Psoas muscle (tissue), 8 donors: ENCODE data around the gene CMBL. TPM values are rescaled to one million over a fixed set of nuclear protein-coding genes. Genes with fewer than 3 reads are reported as not detected.

ENCODE experiments used
- ATAC-seq, 4 donors: fragments of 200-7000 bp; cut with Tn5 transposase; one replicate each; pipeline ENCODE4 v1.9.1; 2020; ENCODE audit warnings: moderate library complexity in 3 of 4, mild to moderate bottlenecking in 2 of 4
- DNase-seq, 2 donors: peaks; one replicate each; pipeline ENCODE4 v3.0.0-alpha.2; 2020
- H3K27ac ChIP-seq: fragments of 200-600 bp; one replicate; pipeline ENCODE4 v1.8.0; 2022
- H3K27me3 ChIP-seq, 3 donors: fragments of 200-600 bp in 1 of 3; one replicate each; pipeline versions ENCODE4 v1.6.1 to v1.8.0; 2013 to 2022; ENCODE audit warnings: low read length in 2 of 3, mild to moderate bottlenecking in 2 of 3, moderate library complexity in 1 of 3; ENCODE audit not compliant: insufficient read depth in 3 of 3
- H3K36me3 ChIP-seq, 2 donors: fragments of 200-600 bp in 1 of 2; one replicate each; pipeline versions ENCODE4 v1.6.1 to v1.8.0; 2013 to 2022; ENCODE audit warnings: low read depth in 1 of 2, mild to moderate bottlenecking in 1 of 2, moderate library complexity in 1 of 2; ENCODE audit not compliant: insufficient read depth in 1 of 2
- H3K4me1 ChIP-seq: fragments of 200-600 bp; one replicate; pipeline ENCODE4 v1.8.0; 2022
- H3K4me3 ChIP-seq: fragments of 200-600 bp; one replicate; pipeline ENCODE4 v1.8.0; 2022; ENCODE audit warnings: mild to moderate bottlenecking
- H3K9me3 ChIP-seq: fragments of 200-600 bp; one replicate; pipeline ENCODE4 v1.8.0; 2022
- CTCF ChIP-seq: fragments of 200-600 bp; IDR thresholded peaks from one replicate; pipeline ENCODE4 v1.8.0; 2022; ENCODE audit warnings: antibody characterized with exemption
- WGBS, 3 donors: extraction: QIAGEN DNeasy Blood & Tissue Kit; methylation state at CpG; one replicate each; pipeline versions ENCODE4 v1.1.6 to v1.1.7; 2013; 5-methylcytosine and 5-hydroxymethylcytosine counted together
- intact Hi-C, 2 donors: fragments of 100-400 bp; cut with DNase I; formaldehyde crosslinking; loops; one replicate each; pipeline versions ENCODE4 v1.11.0 to v1.14.2; 2022
- polyA plus RNA-seq, 3 donors: library from polyadenylated mRNA; stranded (reverse); fragments of 200-250 nt; gene quantifications; one replicate each; pipeline ENCODE4 v1.2.3, GENCODE V29; 2013
- total RNA-seq, 4 donors: library from RNA; stranded (reverse); fragmentation: NEBNext Ultra II Directional in 2 of 4; extraction: Animal tissue kit (Norgen Biotek cat#: 25700) in 2 of 4; gene quantifications; one replicate each; pipeline versions ENCODE4 v1.2.1 to v1.2.4, GENCODE V29; 2021 to 2023
- donor health status: healthy with polysubstance abuse.
- donor health status: DM: no; HTN: no; CAD: no; lungs with moderate emphysema.
- donor health status: Bipolar disorder and iron deficiency.
- donor health status: healthy.
- donor health status: DM: yes; HTN: yes; CAD: no.
- donor health status: DM: no; HTN: no; CAD: no.
- donor health status: DM: no; HTN: no; CAD: no.
- donor health status: DM: yes; HTN: yes; CAD: no.

Gene CMBL
- total and polyA plus RNA-seq, 7 donors: 9.4 to 243 (median 55.7) TPM

DNA sequence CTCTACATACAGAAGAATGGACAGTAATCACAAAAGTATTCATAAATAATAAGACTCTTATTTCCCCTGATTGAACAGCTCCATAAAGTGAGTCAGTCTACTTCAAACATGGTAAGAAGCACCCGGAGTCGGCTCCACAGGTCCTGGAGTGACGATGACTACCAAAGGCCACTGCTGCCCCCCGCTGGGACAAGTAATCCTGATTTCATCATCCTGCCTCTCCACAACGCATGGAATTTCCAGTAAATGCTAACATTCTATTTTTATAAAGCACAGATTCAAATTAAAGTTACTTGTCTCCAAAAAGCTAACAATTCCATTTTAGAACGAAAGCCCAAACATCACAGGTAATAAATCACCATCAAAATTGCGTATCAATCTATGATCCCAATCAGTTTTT is 74.2 kb downstream of the CMBL start:
- H3K36me3 ChIP-seq: peaks cover 0 to 54% of the 10 kb centered on the region in 2 donors
- no peak for ATAC-seq
- H3K27me3 ChIP-seq: no peaks in the 10 kb centered on the region
- H3K4me3 ChIP-seq: no peak overlapping the region
- no peak for DNase-seq
- H3K4me1 ChIP-seq: peaks cover 5% of the 10 kb centered on the region
- TF ChIP-seq CTCF: peak; percentile 34
- H3K9me3 ChIP-seq: no peaks in the 10 kb centered on the region
- WGBS, 3 donors: 48 to 62% (median 52%) methylated on average over 7 of the region's 7 CpGs
- H3K27ac ChIP-seq: no peak overlapping the region
- intact Hi-C loops: no loop called here

- intact Hi-C loops: no loop called here
- Histone ChIP-seq H3K4me1 (peaks cover 5% of the 10 kb centered on the region), H3K9me3 (no peaks in the 10 kb centered on the region), H3K27me3 (no peaks in the 10 kb centered on the region), H3K27ac (no peak overlapping the region), H3K4me3 (no peak overlapping the region), H3K36me3 (peaks cover 0 to 49% of the 10 kb centered on the region in 2 donors)
- no peak for TF ChIP-seq CTCF
- ATAC-seq (no peak), DNase-seq (no peak)
- 75 to 96% (median 78%) methylated on average over 7 of the region's 7 CpGs for WGBS, 3 donors
Measured at GRCh38 chr5:10233011-10233410, 74.7 kb downstream of the CMBL start.

- TF ChIP-seq CTCF: no peak
- WGBS, 3 donors: 96 to 99% (median 98%) methylated on average over 9 of the region's 9 CpGs
- Histone ChIP-seq H3K36me3 (peaks cover 0 to 45% of the 10 kb centered on the region in 2 donors), H3K27me3 (no peaks in the 10 kb centered on the region), H3K9me3 (no peaks in the 10 kb centered on the region), H3K4me1 (peaks cover 5% of the 10 kb centered on the region), H3K4me3 (no peak overlapping the region), H3K27ac (no peak overlapping the region)
- DNase-seq (no peak), ATAC-seq (no peak)
- intact Hi-C loops: no loop called here
Measured at GRCh38 chr5:10232386-10232785, 75.3 kb downstream of the CMBL start.

DNA sequence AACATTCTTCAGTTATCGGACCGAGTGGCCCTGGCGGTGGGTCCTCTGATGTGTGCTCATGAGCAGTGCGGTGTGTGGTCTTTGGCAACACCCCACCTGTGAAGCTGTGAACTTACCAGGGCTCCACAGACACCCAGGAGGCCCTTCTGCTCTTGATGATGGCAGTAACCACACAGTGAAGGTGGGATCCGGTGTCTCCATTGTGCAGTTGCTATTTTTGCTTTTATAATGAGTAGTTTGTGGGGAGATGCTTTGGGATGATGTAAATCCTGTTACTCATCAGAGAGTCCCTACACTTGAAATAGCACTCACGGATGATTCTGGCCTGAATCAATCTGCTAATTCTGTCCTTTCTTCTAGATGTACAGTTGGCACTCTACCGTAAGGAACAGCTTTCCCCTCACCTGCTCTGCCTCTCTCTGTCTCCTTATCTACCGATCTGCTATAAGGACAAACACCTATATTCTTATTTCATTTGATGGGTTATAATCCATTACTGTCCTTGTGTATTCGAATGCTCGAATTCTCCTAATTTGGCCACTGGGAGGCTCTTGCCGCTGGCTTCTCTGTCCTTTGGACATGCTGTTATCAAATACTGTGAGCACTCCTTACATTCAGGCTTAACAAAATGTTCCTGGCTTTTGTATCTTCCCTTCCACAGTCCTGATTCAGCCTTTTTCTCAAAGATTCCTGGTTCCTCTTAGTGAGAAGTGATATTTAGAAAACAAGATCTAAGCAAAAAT is 78.2 kb downstream of the CMBL start:
- DNase-seq (no peak), ATAC-seq (peak; percentile 93 to 98 (median 96))
- Histone ChIP-seq H3K4me3 (no peak overlapping the region), H3K36me3 (peaks cover 0 to 31% of the 10 kb centered on the region in 2 donors), H3K9me3 (no peaks in the 10 kb centered on the region), H3K27me3 (no peaks in the 10 kb centered on the region), H3K27ac (peak overlapping the region; percentile 59), H3K4me1 (peaks cover 5% of the 10 kb centered on the region)
- no peak for TF ChIP-seq CTCF
- WGBS, 3 donors: 73 to 76% (median 74%) methylated on average over 11 of the region's 11 CpGs
- intact Hi-C loops: no loop called here

DNA sequence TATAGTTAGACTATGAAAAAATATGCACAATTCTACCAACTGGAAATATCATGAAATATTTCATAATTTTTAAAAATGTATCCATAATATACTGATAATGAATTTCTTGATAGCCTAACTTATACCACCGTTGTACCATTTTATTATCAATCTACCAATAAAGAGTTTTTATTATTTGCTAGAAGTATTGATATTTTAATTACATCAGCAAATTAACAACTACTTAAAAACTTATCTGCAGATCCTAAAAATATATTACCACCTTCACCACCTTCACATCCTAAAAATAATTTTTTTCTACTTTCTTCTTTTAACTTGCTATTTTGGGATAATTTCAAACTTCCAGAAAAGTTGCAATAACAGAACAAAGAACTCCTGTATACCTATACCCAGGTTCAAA is 79.4 kb downstream of the CMBL start:
- H3K9me3 ChIP-seq: no peaks in the 10 kb centered on the region
- ATAC-seq (no peak), DNase-seq (no peak)
- H3K27ac ChIP-seq: no peak overlapping the region
- WGBS, 3 donors: 95 to 98% (median 97%) methylated on average over 1 of the region's 1 CpG
- peaks cover 0 to 28% of the 10 kb centered on the region in 2 donors for H3K36me3 ChIP-seq
- no peaks in the 10 kb centered on the region for H3K27me3 ChIP-seq
- H3K4me1 ChIP-seq: peaks cover 5% of the 10 kb centered on the region
- intact Hi-C loops: no loop called here
- no peak for TF ChIP-seq CTCF
- H3K4me3 ChIP-seq: no peak overlapping the region
